A172 (cell line): Measurements from ENCODE around the gene PLA2G3. TPM values are rescaled to one million over a fixed set of nuclear protein-coding genes. Genes with fewer than 3 reads are reported as not detected.

Experiments
- DNase-seq: peaks from one replicate; pipeline ENCODE4 v3.0.0-alpha.2; 2015; ENCODE audit warnings: low spot score
- total RNA-seq: library from RNA; depleted of rRNA; stranded (reverse); fragments of >200 nt; shearing (Covaris generic); gene quantifications from 2 replicates; pipeline ENCODE4 v1.2.3, GENCODE V29; 2014; rRNA removed

Gene PLA2G3
- total RNA-seq, 1 experiment from 2014 or later: not detected

DNA sequence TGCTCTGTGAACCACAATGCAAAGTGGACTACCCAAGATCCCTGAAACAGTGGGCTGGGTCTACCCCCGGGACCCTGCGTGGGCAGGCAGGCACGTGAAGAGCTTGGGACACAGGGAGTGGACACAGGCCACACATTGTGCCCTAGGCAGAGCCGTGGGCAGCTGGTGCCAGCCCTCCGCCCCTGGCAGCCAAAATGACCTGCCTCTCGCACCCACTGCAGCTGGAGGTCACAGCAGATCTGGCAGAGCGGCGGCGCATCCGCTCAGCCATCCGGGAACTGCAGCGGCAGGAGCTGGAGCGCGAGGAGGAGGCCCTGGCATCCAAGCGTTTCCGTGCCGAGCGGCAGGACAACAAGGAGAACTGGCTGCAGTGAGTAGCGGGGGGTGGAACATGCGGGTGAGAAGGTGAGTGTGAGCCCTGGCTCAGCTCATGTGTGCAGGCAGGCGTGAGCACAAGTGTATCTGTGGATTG is 52.5 kb downstream of the PLA2G3 start:
- no peak for DNase-seq

DNA sequence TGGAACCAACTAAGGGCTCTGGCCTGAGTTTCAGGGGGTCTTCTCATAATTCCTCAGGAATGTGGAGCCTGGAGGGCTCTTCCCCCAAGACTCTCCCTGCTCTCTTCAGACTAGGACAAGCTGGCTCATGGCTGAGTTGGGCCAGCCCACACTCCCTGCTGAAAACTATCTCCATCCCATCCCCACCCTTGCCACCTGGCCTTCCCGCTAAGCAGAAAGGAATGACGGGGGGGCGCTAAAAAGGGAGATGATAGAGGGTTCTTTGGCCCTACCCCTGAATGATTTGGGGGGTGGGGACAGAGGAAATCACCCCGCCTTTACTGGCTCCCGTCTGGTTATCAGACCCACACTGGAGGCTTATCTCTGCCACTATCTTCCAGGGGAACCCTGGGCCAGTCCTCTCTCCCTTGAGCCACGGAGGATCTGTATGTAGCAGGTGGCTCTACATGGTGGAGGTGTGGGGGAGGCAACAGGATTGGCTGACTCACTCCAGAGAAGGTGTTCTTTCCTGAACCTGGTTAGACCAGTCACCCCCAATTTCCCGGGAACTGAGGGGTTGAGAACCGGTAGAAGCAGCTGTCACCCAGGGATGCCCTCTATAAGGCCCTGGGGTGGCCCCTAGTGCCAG is 53.5 kb downstream of the PLA2G3 start:
- DNase-seq: no peak

DNA sequence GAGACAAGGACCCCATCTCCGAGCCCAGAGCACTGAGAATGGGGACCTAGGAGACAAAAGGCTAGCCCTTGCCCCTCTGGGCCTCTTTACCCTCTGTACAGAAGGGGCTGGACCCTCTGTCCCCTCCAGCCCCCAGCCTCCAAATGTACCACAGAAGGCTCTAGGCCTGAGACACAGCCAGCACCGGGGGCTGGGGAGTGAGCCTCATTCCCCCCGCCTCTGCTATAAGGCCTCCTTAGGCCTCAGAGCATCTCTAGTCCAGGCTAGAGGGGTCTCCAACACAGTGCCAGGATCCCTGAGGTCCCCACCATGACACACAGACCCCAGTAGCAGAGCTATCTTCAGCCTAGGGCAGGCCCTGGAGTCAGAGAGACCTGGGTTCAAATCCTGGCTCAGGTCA is 54.4 kb downstream of the PLA2G3 start:
- DNase-seq: no peak

DNA sequence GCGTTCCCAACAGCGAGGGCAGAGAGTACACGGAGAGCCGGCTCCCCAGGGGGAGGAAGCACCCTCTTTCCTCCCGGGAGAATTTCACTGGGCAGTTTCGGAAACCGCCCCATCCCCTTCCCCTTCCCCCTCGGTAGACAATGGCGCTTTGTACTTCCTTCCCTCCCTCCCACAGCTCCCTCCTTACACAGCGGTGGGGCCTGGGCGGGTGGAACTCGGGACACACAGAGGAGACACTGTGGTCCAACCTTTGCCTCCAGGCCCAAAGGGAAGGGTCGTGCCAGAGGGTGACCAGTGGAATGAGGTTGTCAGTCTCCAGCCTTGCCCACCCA is 54.8 kb downstream of the PLA2G3 start:
- no peak for DNase-seq

DNA sequence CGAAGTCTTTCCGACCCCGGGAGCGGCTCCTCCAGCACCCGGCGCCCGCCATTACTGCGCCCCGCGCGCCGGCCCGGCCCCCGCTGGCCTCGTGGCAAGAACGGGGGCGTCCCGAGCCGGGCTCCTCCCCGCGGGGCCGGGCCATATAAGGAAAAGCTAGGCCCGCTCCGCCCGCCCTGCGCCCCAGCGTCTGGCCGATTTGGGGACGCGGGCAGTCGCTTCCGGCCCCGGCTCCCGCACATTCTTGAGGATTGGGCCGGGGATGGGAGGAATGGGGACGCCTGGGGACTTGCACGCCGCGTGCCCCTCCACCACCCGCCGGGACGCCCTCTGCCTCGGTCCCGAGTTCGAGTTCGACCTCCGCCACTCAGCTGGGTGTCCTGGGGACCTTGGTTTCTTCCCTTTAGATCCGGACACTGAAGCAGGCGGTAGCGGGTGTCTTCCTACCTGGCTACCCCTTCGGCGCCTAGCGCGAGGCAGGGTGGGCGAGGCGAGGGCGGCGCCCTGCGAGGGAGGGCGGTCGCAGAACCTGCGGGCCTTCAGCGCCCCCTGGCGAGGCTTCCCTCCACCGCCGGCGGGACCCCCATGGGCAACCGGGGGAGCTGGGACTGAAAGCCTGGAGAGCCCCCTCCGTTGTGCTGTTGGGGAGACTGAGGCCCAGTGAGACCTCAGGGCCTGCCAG is 55.4 kb downstream of the PLA2G3 start:
- DNase-seq: peak; percentile 37

Other genes starting within 250 kb of the PLA2G3 start
- gene MORC2, start 171.7 kb downstream of the PLA2G3 start, total RNA-seq: 11.8 and 12.1 TPM in 2 replicates
- gene TUG1, start 171.2 kb downstream of the PLA2G3 start, total RNA-seq: 42.4 and 44.8 TPM in 2 replicates
- gene SMTN, start 59.2 kb downstream of the PLA2G3 start, total RNA-seq: 55.8 and 61.1 TPM in 2 replicates
- 128 and 162 TPM in 2 replicates for gene SELENOM, start 32.9 kb downstream of the PLA2G3 start, total RNA-seq
- 0.33 and 1.3 TPM in 2 replicates for gene INPP5J, start 17.5 kb downstream of the PLA2G3 start, total RNA-seq
- gene RNF185, start 19.7 kb upstream of the PLA2G3 start, total RNA-seq: 14.3 and 15.5 TPM in 2 replicates
- gene LIMK2, start 71.8 kb upstream of the PLA2G3 start, total RNA-seq: 23.5 and 25.2 TPM in 2 replicates
- gene PIK3IP1, start 152.0 kb upstream of the PLA2G3 start, total RNA-seq: 2.7 and 6.8 TPM in 2 replicates
- gene PATZ1, start 205.8 kb upstream of the PLA2G3 start, total RNA-seq: 1.1 and 3.0 TPM in 2 replicates